Testis (tissue), 3 donors: ENCODE measurements around the gene GARIN3. TPM values are rescaled to one million over a fixed set of nuclear protein-coding genes. Genes with fewer than 3 reads are reported as not detected.
A peak's percentile ranks its signal among the peaks of the same experiment; 100 is the strongest.

Experiments used
- DNase-seq: peaks from one replicate; pipeline ENCODE4 v3.0.0-alpha.2; 2019
- H3K27ac ChIP-seq, 2 donors: fragments of 200-600 bp; sonication (generic); one replicate each; pipeline ENCODE4 v1.5.1; 2019
- H3K27me3 ChIP-seq: fragments of 200-600 bp; sonication (generic); one replicate; pipeline ENCODE4 v1.5.1; 2019
- H3K36me3 ChIP-seq: fragments of 200-600 bp; sonication (generic); one replicate; pipeline ENCODE4 v1.5.1; 2017; ENCODE audit warnings: low read depth; ENCODE audit errors: missing control alignments
- H3K4me1 ChIP-seq: fragments of 200-600 bp; sonication (generic); one replicate; pipeline ENCODE4 v1.5.1; 2019
- H3K4me3 ChIP-seq, 2 donors: fragments of 200-600 bp; sonication (generic); one replicate each; pipeline ENCODE4 v1.5.1; 2017 to 2019
- H3K9me3 ChIP-seq: fragments of 200-600 bp; sonication (generic); one replicate; pipeline ENCODE4 v1.5.1; 2017
- POLR2A ChIP-seq: fragments of 450-650 bp; IDR thresholded peaks from one replicate; pipeline ENCODE4 v1.6.1; 2017; ENCODE audit warnings: antibody characterized with exemption, mild to moderate bottlenecking, moderate library complexity
- WGBS, 2 donors: methylation state at CpG; one replicate each; pipeline ENCODE4 v1.1.5; 2018; 5-methylcytosine and 5-hydroxymethylcytosine counted together
- intact Hi-C: fragments of 100-400 bp; cut with DNase I; formaldehyde crosslinking; loops from one replicate; pipeline ENCODE4 v1.15.1; 2023; ENCODE audit warnings: low total_unique reads
- polyA plus RNA-seq: library from polyadenylated mRNA; stranded (reverse); fragments of 350-450 nt; fragmentation: Illumina TruSeq; extraction: RNeasy Lipid Tissue Mini Kit (QIAGEN cat#74804); gene quantifications from one replicate; pipeline ENCODE4 v1.2.3, GENCODE V29; 2014; ENCODE audit warnings: low read depth, low replicate concordance; ENCODE audit not compliant: insufficient read depth
- total RNA-seq, 2 donors: library from RNA; depleted of rRNA; stranded (reverse); fragments of >200 nt; gene quantifications; one replicate each; pipeline ENCODE4 v1.2.3, GENCODE V29; 2016
- TF ChIP-seq, protein P1 (sequence below), 3 experiments: fragments of 450-650 bp in 2 of 3; fragments of 200-600 bp in 1 of 3; sonication (generic) in 1 of 3; IDR thresholded peaks; one replicate each; pipeline ENCODE4 v1.5.1; 2016 to 2019; ENCODE audit warnings: antibody characterized with exemption in 3 of 3, mild to moderate bottlenecking in 2 of 3, moderate library complexity in 1 of 3

GARIN3 gene
- total and polyA plus RNA-seq, 3 donors from 2014 or later = 11.5 to 45.6 (median 27.8) TPM

DNA sequence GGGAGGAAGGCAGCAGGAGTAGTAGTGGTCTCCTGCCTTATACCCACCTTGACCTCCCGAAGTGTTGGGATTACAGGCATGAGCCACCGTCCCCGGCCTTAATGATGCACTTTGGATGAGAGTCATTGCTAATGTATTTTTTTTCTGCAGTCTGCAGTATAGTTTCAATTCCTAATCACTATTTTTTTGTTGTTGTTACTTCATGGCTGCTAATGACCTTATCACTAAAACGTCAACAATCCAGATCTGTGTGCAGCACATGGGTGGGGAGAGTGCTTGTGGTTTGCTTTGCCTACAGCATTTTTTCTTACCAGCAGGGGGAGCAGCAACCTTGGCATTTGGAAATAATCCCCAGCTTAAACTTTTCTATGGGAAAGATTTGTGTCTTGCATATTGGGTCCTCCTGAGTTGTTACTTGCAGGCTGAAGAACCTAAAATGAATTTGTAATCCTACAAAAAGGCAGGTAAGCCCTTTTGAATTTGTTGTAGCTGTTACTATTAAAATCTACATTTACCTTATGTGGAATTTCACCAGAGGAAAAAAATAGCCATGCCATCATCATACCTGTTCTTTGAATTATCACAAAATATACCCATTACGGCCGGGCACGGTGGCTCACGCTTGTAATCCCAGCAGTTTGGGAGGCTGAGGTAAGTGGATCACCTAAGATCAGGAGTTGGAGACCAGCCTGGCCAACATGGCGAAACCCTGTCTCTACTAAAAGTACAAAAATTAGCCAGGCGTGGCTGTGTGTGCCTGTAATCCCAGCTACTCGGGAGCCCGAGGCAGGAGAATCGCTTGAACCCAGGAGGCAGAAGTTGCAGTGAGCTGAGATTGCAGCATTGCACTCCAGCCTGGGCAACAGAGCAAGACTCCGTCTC, 17.1 kb downstream of the GARIN3 start:
- no peaks in the 10 kb centered on the region for H3K27me3 ChIP-seq
- no peaks in the 10 kb centered on the region for H3K36me3 ChIP-seq
- peak; percentile 88 for DNase-seq
- no peak overlapping the region for H3K4me3 ChIP-seq
- no peak for TF ChIP-seq POLR2A
- TF ChIP-seq, protein P1, sequence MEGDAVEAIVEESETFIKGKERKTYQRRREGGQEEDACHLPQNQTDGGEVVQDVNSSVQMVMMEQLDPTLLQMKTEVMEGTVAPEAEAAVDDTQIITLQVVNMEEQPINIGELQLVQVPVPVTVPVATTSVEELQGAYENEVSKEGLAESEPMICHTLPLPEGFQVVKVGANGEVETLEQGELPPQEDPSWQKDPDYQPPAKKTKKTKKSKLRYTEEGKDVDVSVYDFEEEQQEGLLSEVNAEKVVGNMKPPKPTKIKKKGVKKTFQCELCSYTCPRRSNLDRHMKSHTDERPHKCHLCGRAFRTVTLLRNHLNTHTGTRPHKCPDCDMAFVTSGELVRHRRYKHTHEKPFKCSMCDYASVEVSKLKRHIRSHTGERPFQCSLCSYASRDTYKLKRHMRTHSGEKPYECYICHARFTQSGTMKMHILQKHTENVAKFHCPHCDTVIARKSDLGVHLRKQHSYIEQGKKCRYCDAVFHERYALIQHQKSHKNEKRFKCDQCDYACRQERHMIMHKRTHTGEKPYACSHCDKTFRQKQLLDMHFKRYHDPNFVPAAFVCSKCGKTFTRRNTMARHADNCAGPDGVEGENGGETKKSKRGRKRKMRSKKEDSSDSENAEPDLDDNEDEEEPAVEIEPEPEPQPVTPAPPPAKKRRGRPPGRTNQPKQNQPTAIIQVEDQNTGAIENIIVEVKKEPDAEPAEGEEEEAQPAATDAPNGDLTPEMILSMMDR (IDR thresholded peaks at IDR 0.05) = peak; percentile 87 to 89 (median 89)
- no peaks in the 10 kb centered on the region for H3K9me3 ChIP-seq
- peak overlapping the region in 1 of 2 donors; percentile 44 for H3K27ac ChIP-seq
- no peaks in the 10 kb centered on the region for H3K4me1 ChIP-seq
- 69 to 72% methylated on average over 14 of the region's 14 CpGs for WGBS, 2 donors
- intact Hi-C loops = no loop called here

DNA sequence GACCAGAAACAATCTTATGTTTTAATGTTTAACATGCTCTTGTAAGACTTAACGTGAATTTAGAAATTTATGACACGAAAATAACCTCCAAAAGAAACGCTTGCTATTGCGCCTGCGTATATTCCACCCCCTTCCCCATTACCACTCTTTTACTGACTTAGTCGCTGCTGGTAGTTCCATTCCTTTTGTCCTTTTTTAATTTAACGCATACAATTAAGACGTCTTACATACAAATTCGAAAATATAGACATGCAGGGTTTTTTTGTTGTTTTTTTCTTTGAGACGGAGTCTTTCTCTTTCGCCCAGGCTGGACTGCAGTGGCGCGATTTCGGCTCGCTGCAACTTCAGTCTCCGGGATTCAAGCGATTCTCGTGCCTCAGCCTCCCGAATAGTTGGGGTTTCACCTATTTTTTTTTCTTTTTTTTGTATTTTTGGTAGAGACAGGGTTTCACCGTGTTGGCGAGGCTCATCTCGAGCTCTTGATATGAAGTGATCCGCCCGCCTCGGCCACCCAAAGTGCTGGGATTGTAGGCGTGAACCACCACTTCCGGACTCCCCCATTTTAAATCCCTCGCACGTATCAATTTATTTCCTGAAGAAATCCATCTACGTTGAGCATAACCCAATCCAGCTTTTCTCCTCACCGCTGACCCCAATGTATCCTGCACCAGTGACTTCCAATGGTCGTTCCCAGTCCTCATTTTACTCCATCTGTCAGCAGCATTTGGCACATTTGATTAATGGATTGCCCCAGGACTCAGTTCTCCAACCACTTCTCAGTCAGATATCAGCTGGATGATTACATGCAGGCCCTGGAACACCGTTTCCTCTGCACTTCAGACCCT, 22.7 kb downstream of the GARIN3 start:
- intact Hi-C loops = no loop called here
- Histone ChIP-seq H3K9me3 (no peaks in the 10 kb centered on the region), H3K4me3 (peak overlapping the region; percentile 85 to 92), H3K27ac (peak overlapping the region; percentile 87 to 97), H3K36me3 (no peaks in the 10 kb centered on the region), H3K4me1 (peaks cover 8% of the 10 kb centered on the region), H3K27me3 (no peaks in the 10 kb centered on the region)
- peak; percentile 64 for DNase-seq
- 3 to 6% methylated on average over 33 of the region's 33 CpGs for WGBS, 2 donors
- no peak for TF ChIP-seq POLR2A
- TF ChIP-seq, protein P1 (IDR thresholded peaks at IDR 0.05) = no peak

DNA sequence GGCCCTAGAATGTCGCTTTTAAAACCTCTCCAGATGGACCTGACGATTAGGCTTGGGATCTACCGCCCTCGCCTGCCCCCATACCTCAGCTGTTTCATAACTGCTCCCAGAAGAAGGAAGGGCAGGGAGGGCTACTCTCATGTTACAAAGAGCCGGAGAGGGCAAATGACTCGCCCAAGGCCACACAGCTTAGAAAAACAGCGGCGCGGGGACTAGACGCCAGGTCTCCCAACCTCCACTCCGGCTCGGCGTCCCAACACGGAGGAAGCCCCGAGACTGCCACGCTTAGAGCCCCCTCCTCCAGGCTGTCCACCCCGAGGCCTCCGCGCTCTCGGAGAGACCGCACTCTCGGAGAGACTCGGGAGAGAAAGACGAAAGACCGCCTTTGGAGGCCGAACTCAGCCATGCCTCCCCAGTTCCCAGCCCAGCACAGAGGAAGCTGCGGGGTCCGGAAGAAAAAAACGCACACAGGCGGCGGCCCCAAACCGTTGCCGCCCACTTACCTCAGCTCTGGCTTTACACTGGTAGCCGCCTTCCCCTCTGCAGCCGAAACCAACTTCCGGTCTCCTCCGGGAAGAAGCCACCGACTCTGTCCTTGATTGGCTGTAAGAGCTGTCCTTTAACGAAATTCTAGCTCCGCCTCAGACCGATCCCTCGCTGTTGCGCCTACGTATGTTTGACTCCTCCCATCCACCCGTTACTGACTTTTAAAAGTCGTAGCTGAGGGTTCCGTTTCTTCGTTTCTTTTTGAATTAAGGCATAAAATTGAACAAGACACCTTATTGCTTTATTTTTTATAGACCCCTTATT, 23.5 kb downstream of the GARIN3 start, which contains the start of gene MED7:
MED7 (minus strand) TSS at position 549 of the 810 bp plus-strand sequence. CDS start 3,434 bp downstream, outside the sequence.
- intact Hi-C loops = no loop called here
- Histone ChIP-seq H3K4me3 (peak within 1 kb of the TSS; percentile 85 to 92), H3K9me3 (no peaks in the 10 kb centered on the region), H3K36me3 (no peaks in the 10 kb centered on the region), H3K4me1 (peaks cover 8% of the 10 kb centered on the region), H3K27me3 (no peaks in the 10 kb centered on the region), H3K27ac (peak within 1 kb of the TSS; percentile 87 to 97)
- TF ChIP-seq, protein P1 (IDR thresholded peaks at IDR 0.05) = no peak
- peak; percentile 19 for TF ChIP-seq POLR2A
- peak; percentile 97 for DNase-seq
- WGBS, 2 donors = 0 to 1% methylated on average over 34 to 36 of the region's 48 CpGs

DNA sequence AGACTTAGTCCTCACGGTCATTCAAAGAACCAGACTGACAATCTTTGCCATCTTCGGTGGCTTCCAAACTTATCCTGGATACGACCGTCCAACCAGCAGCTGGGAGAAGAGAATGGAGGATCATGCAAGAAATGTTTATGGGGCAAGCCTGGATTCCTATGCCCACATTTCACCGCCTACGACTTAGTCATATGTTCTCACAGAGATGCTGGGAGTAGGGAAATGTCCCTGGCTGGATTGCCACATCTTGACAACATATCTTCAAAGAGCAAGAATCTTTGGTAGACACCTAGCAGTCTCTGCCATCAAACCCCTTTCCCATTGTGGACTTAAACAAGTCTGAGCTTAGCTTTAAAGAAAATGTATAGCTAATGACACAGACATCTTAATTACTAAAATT, 28.4 kb downstream of the GARIN3 start:
- Histone ChIP-seq H3K27me3 (no peaks in the 10 kb centered on the region), H3K36me3 (no peaks in the 10 kb centered on the region), H3K4me3 (no peak overlapping the region), H3K9me3 (no peaks in the 10 kb centered on the region), H3K27ac (no peak overlapping the region), H3K4me1 (peaks cover 5% of the 10 kb centered on the region)
- intact Hi-C loops = no loop called here
- no peak for DNase-seq
- 89 to 99% methylated on average over 6 of the region's 6 CpGs for WGBS, 2 donors
- TF ChIP-seq, protein P1 (IDR thresholded peaks at IDR 0.05) = no peak
- no peak for TF ChIP-seq POLR2A
